Measurements from ENCODE around the gene RRAS.
"Not testable (repeated sequence)": the region's sequence is repeated elsewhere in the genome, so short reads cannot be mapped to it uniquely, and the experiment has no call there.

- TF ChIP-seq CTCF, POLR2A (IDR thresholded peaks at IDR 0.05): not testable (repeated sequence)
Observed at GRCh38 chr19:49617860-49618259, 22.1 kb downstream of the RRAS start.
